NB4 (cell line): Measurements from ENCODE around the gene TECTA.

ENCODE experiments used
- DNase-seq: peaks from one replicate; pipeline ENCODE4 v3.0.0; 2010; ENCODE audit warnings: low read depth
- H3K4me3 ChIP-seq: one replicate; pipeline ENCODE4 v1.5.1; 2011; ENCODE audit warnings: mild to moderate bottlenecking, low read depth, low read length, moderate library complexity
- MYC ChIP-seq: IDR thresholded peaks from 2 replicates; pipeline ENCODE4 v1.6.1; 2011; ENCODE audit warnings: low read depth, low read length
- POLR2A ChIP-seq: IDR thresholded peaks from 2 replicates; pipeline ENCODE4 v1.6.1; 2011; ENCODE audit warnings: mild to moderate bottlenecking; ENCODE audit not compliant: insufficient read length; ENCODE audit errors: extremely low read depth
- TF ChIP-seq, protein P1 (sequence below): IDR thresholded peaks from one replicate; pipeline ENCODE4 v1.5.1; 2012; ENCODE audit warnings: low read depth, low read length
- TF ChIP-seq, protein P2 (sequence below): IDR thresholded peaks from 2 replicates; pipeline ENCODE4 v1.6.1; 2011; ENCODE audit warnings: low read depth, low read length

The TECTA gene

GRCh38 chr11:121059605-121060004 is 41.4 kb upstream of the TECTA start:
- DNase-seq, result peak; percentile 12

GRCh38 chr11:121063728-121064127 is 37.3 kb upstream of the TECTA start:
- peak; percentile 7 for DNase-seq
- H3K4me3 ChIP-seq, result no peak overlapping the region
- TF ChIP-seq POLR2A (no peak), MYC (no peak)
- TF ChIP-seq, protein P1, sequence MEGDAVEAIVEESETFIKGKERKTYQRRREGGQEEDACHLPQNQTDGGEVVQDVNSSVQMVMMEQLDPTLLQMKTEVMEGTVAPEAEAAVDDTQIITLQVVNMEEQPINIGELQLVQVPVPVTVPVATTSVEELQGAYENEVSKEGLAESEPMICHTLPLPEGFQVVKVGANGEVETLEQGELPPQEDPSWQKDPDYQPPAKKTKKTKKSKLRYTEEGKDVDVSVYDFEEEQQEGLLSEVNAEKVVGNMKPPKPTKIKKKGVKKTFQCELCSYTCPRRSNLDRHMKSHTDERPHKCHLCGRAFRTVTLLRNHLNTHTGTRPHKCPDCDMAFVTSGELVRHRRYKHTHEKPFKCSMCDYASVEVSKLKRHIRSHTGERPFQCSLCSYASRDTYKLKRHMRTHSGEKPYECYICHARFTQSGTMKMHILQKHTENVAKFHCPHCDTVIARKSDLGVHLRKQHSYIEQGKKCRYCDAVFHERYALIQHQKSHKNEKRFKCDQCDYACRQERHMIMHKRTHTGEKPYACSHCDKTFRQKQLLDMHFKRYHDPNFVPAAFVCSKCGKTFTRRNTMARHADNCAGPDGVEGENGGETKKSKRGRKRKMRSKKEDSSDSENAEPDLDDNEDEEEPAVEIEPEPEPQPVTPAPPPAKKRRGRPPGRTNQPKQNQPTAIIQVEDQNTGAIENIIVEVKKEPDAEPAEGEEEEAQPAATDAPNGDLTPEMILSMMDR, result peak; percentile 11
- TF ChIP-seq, protein P2, sequence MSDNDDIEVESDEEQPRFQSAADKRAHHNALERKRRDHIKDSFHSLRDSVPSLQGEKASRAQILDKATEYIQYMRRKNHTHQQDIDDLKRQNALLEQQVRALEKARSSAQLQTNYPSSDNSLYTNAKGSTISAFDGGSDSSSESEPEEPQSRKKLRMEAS, result no peak

More at GRCh38 chr11:121059605-121060004, 41.4 kb upstream of the TECTA start:
- TF ChIP-seq MYC, result no peak
- TF ChIP-seq, protein P1, result no peak
- TF ChIP-seq, protein P2, result no peak
- no peak for TF ChIP-seq POLR2A
- no peak overlapping the region for H3K4me3 ChIP-seq

GRCh38 chr11:121066623-121067022 is 34.4 kb upstream of the TECTA start:
- no peak for DNase-seq
- TF ChIP-seq, protein P1, result no peak
- TF ChIP-seq MYC (no peak), POLR2A (no peak)
- TF ChIP-seq, protein P2, result no peak
- no peak overlapping the region for H3K4me3 ChIP-seq

DNA sequence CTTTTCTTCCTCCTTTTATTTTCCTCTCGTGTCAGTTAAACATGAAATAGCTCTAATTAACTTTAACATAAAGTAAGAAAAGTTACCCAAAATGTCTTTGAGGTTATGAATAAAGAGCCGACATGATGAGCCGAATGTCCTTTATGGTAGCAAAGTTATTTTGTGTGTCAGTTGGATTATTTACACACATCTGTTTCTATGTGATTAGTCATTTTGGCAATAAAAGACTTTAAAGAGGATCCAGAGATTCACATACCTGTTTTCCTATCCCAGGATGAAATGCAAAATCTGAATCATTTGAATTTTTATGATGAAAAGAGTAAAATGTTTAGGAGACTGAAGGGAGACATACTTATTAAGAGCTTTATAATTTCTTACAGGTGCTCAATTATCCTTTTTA is 34.0 kb upstream of the TECTA start:
- no peak for DNase-seq
- no peak for TF ChIP-seq MYC
- TF ChIP-seq, protein P1, result no peak
- TF ChIP-seq, protein P2, result no peak
- no peak for TF ChIP-seq POLR2A
- no peak overlapping the region for H3K4me3 ChIP-seq

DNA sequence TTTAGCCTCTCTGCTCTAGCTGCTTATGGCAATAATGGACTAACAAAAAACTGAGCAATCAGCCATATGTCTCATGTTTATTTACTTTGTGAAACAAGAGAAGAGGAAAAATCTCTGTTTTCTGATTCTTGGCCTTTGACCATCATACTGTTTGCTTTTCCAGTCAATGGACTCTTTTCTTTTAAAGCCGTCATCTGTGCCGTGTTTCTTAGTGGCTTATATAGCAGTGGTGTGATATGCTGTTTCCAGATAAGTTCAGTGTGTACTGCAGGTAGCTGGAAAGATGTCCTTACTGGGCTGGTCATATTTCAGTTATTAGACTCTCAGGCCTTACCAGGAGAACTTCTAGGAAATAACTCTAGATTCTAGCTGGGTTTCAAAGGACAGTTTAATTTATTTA is 33.6 kb upstream of the TECTA start:
- TF ChIP-seq POLR2A, result no peak
- no peak for TF ChIP-seq MYC
- TF ChIP-seq, protein P2, result no peak
- TF ChIP-seq, protein P1, result no peak
- no peak for DNase-seq
- no peak overlapping the region for H3K4me3 ChIP-seq
